GM10266 (cell line): ENCODE measurements around the gene CACNA2D3.

Experiments used
- DNase-seq: peaks from one replicate; pipeline ENCODE4 v3.0.0; 2012; ENCODE audit errors: extremely low spot score
- CTCF ChIP-seq: IDR thresholded peaks from 2 replicates; pipeline ENCODE4 v1.5.1; 2012; ENCODE audit warnings: mild to moderate bottlenecking, low read depth; ENCODE audit not compliant: control insufficient read depth, insufficient read depth; ENCODE audit errors: missing control alignments

CACNA2D3 gene

GRCh38 chr3:54212723-54213122, 90.4 kb downstream of the CACNA2D3 start:
- no peak for DNase-seq
- TF ChIP-seq CTCF = no peak

- no peak for DNase-seq
- TF ChIP-seq CTCF = no peak
Observed at GRCh38 chr3:54213907-54214306, 91.6 kb downstream of the CACNA2D3 start.

GRCh38 chr3:54214845-54215244, 92.5 kb downstream of the CACNA2D3 start:
- DNase-seq = no peak
- no peak for TF ChIP-seq CTCF

GRCh38 chr3:54215521-54215920, 93.2 kb downstream of the CACNA2D3 start:
- TF ChIP-seq CTCF = no peak
- DNase-seq = no peak

GRCh38 chr3:54217828-54218227, 95.5 kb downstream of the CACNA2D3 start:
- no peak for DNase-seq
- TF ChIP-seq CTCF = no peak

GRCh38 chr3:54222316-54222715, 100.0 kb downstream of the CACNA2D3 start:
- no peak for TF ChIP-seq CTCF
- DNase-seq = no peak

- TF ChIP-seq CTCF = no peak
- no peak for DNase-seq
Observed at GRCh38 chr3:54223063-54223462, 100.7 kb downstream of the CACNA2D3 start.
